ENCODE results near the gene MATN1.

MATN1 gene

DNA sequence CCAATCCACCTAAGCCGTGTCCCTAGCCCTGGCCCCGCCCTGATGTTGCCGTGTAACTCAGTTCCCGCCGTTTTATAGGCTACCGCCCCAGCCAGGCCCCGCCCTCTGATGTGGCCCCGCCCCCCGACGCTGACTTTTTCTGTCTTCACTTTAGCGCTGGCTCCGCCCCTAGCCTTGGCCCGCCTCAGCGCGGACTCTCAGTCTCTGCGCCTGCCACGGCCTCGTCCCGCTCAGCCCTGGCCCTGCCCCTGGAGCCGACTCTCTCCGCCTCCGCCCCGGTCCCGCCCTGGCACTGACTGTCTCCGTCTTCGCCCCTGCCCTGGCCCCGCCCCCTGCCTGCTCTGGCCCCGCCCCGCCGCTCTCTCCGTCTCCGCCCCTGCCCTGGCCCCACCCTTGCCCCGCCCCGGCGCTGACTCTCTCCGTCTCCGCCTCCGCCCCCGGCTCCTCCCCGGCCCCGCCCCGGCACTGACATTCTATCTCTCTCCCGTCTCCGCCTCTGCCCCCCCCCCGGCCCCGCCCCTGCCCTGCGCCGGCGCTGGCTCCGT, 5.2 kb downstream of the MATN1 start:
- peak; percentile 99 for DNase-seq (ENCODE audit: low read depth)

DNA sequence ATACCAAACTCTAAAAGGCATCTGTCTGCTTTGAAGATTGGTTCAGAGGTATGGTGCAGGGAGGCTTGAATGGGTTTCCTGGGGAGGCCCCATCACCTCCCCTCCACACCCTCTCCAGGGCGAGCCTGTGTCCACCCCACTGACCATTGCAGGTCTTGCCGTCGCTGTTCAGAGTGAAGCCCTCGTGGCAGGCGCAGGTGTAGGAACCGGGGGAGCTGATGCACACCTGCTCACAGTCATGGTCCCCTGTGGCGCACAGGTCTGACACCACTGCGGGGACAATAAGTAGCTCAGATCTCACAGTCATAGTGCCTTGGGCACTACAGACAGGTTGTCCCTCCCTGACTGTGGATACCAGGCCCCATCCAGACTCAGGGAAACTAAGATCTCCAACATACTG, 6.7 kb downstream of the MATN1 start:
- DNase-seq (ENCODE audit: low read depth), result no peak

DNA sequence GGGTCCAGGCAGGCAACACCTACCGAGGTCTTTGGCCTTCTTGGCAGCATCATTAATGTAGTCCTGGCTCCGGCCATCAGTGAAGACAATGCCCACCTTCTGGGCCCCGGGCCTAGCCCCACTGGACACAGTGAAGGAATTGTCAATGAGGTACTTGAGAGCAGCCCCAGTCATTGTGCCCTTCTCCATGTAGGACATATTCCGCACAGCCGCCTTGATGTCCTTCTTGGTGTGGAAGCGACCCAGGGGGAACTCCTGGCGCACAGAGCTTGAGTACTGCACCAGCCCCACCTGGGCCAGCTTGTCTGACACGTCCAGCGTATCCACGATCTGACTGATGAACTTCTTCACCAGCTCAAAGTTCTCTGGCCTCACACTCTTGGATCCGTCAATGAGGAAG, 7.5 kb downstream of the MATN1 start:
- no peak for DNase-seq (ENCODE audit: low read depth)

DNA sequence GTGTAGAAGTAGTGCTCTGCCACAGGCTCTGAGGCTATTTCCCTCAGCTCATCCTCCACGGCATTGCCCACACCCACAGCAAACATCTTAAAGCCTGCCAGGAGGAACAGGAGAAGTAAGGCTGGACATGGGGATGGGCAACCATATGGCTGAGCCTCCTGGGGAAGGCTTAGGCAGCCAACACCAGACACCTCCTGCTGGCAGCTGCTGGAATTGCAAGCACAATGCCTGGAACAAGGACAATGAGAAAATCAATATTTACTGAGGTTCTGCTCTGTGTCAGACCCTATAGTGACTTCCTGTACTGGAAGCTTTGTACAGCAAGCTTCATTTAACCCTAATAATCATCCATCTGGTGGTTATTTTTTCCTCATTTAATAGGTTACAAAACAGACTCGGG, 8.2 kb downstream of the MATN1 start:
- no peak for DNase-seq (ENCODE audit: low read depth)

DNA sequence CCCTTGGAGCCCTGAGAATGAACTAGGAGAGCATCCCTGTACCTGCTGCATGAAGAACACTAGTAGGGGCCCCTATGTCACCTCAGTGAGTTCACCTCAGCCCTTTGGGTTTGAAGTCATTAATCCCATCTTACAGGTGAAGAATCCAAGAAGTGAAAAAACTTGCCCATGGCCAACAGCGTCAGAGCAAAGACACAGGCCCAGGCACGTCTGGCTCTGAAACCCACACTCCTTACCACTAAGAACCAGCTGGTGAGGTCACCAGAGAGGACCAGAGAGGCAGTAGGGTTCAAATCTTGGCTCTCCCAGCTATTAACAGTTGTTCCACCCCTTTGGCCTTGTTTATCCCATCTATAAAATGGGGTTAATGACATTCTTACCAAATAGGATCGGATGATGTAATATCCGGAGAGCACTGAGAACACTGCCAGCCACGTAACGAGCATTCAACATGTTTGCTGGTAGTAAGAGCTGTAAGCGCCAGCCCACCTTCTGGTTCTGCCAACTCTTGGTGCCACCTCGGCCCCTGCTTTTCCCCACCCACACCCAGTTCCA, 8.8 kb downstream of the MATN1 start:
- DNase-seq (ENCODE audit: low read depth), result no peak

DNA sequence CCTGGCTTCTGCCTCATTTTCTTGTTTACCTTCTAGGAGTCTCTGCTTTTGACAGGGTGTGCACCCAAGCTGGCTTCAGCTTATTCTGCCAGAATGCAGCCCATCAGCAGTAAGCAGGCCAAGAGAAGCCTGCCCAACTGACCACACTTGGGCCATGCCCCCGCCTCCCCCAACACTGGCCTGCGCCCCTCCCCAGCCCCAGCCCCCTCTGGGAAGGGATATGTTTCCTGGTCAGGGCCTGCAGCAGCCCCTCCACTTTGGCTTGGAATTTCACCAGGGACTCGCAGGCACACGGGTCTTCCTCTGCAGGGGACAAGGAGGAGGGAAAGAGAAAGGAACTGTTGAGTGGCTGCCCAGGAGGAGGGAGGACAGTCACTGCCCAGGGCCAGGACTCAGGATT, 9.4 kb downstream of the MATN1 start:
- DNase-seq (ENCODE audit: low read depth), result no peak

DNA sequence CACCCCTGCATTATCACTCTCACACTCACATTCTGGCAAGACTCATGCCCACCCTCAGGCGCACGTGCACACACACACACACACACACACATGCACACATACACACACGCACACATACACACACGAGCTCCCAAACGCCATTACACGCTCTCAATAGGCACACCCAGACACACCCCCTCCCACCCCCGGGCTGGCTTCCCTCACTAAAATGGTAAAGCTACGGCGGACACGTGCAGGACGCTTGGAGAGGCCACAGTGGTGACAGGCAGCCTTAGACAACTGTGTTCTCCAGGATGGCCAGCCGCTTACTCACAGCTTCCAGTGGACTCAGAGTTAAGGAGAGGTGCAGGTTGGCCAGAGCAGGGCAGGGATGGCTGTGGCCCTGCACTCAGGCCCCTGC, 10.1 kb downstream of the MATN1 start:
- no peak for DNase-seq (ENCODE audit: low read depth)

DNA sequence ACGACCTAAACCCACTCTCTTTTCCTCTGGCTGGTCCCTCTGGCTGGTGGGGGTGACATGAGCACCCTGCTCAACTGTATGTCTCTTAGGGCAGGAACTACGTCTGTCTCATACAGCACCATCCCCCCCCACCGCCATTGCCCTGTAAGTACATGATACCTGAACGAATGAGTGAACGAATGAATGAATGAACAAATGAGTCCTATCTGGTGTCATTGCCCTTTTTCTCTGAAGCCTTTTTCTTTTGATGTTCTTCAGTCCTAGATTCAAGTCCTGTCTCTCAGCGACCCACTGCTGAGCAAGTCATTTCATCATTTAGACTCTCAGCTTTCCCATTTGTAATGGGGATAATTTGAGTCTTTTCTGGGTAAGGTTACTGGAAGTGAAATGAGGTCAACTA, 10.8 kb downstream of the MATN1 start:
- DNase-seq (ENCODE audit: low read depth), result no peak

DNA sequence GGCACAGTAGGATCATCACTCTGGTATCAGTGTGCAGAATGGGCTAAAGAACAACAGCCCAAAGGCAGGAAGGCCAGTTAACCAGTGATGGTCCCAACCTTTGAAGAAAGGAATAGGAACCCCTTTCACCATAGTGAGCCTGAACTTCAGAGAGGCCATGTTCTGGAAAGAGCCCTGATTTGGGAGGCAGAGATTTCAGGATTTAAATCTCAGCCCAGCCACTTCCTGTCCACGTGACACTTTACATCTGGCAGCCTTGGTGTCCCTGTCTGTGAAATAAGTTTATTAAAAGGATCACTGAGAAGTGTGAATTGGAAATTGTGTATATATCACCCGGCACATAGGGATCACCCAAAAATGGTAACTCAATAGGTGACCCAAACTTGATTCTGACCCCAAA, 13.0 kb downstream of the MATN1 start:
- no peak for DNase-seq (ENCODE audit: low read depth)

DNA sequence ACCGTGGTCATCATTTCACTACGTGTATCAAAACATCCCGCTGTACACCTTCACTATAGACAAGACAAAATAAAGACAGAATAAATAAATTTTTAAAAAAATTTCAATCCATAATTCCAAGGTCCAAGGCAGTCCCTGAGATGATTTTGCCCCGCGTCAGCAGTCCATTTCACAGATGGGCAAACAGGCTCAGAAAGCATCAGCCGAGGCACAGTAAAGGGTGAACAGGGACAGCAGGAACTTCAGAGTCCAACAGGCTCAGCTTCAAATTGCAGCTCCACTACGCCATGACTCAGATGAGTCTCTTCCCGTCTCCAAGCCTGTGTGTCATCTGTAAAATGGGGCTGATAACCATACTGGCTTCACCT, 15.0 kb downstream of the MATN1 start:
- DNase-seq (ENCODE audit: low read depth), result no peak

DNA sequence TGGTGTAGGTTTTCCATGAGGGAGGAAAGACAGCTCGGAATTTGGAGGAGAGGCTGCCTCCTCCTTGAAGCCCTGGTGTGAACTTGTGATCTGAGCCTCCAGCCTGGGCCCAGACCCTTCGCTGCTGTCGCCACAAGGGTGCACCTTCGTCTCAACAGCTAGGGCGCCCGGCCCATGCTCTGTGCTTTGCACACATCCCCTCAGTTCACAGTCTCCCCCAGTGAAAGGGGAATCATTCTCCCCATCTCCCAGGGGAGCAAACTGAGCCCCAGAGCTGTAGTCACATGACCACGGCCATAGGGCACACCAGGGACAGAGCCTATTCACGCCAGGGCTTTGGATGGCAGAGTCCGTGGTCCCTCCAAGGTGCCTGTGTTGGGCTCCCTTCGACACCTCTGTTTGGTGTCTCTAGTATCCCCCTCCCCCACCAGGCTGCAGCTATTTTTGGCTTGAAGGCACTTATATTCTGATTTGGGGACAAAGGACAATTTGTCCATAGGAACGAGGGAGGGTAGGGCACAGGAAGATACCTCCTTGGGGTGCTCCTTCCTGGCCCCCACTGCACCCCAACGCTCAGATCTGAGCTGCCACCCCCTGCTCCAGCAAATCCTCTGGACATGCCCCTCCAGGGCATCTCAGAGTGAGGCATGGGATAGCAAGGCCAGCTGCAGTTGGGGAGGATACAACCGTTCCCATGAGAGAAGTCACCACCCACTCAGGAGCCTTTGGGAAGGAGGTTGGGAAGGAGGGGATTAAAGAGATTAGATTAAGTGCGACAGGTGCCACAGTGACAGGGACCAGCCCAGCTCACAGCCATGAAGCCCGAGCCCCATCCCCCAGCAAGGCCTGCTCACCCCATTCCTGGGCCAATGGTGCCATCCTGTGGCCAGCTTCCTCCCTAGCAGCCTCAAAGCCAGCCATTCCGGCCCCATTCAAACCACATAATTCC, 15.7 kb downstream of the MATN1 start:
- DNase-seq (ENCODE audit: low read depth), result peak; percentile 40

DNA sequence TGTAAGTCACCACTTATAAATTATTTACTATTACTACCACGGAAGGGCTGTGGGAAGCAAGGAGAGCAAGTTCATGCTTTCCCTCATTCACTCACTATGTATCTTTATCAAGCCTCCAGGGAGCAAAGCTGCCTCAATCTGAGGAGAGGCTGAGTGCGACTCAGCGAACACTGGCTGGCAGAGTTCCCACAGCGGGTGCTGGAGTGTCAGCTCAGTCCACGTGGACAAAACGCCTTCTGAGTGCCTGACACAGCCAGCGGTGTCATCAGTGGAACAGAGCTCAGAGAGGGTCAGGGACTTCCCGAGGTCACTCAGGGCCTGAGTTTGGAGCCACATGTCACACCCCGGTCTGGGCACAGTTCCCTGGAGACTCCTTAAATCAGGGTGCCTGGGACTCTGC, 16.9 kb downstream of the MATN1 start:
- DNase-seq (ENCODE audit: low read depth), result no peak

DNA sequence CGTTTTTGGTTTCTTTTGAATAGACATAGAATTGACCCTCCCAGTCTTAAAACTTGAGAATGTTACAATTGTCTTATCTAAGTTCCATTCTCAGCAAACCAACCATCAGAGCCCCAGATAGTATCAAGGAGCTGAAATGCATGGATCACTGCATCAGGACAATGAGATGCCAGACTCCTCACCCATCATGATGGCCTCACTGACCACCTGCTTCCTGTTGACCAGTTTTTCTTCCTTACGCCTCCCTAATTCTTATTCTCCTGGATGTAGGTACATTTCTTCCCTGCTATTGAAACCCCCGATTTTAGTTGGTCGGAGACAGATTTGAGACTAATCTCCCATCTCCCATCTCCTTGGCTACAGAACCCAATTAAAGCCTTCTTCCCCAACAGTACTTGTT, 17.7 kb downstream of the MATN1 start:
- no peak for DNase-seq (ENCODE audit: low read depth)

DNA sequence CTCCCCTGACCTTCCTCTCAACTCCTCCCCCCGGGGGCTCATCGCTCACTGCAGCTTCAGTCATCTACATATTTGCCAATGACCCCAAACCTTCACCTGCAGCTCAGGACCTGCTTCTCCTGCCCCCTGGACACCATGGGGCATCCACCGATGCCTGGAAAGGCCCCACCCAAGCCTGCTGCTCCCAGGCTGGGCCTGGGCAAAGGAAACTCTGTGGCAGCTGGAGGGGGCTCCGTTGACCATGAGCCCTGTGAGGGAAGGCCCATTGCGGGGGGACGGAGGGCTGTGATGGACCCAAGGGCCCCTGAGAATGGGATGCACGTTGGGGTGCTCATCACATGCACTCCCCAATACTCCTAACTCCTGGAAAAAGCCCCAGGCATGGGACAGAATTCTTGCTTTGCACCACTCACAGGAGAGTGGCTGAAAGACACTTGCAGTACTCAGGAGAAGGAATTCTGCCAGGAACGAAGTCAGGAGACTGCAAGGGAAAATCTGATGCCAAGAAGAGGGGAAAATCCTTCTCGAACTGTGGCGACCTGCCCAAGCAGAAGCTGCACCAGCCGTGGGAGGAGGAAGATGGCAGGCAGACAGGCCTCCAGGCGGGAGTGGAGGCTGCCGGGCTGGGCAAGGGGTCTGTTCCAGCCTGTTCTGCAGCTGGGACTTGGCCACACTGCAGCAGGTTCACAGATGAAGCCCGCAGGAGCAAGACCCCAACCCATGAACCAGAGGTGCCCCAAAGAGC, 18.4 kb downstream of the MATN1 start:
- no peak for DNase-seq (ENCODE audit: low read depth)

DNA sequence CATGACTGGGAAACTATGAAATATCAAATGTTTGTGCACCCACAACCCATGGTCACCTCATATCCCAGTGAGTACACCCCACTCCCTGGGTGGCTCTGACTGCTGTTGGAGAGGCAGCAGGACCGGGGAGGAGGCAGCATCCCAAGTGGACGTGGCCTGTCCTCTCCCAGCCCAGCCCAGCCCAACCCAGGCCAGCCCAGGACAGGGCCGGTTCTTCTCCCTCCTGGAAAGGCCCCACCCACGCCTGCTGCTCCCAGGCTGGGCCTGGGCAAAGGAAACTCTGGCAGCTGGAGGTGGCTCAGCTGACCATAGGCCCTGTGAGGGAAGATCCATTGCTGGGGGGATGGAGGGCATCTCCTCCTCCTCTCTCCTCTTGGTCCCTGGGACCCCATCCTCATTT, 19.1 kb downstream of the MATN1 start:
- no peak for DNase-seq (ENCODE audit: low read depth)

DNA sequence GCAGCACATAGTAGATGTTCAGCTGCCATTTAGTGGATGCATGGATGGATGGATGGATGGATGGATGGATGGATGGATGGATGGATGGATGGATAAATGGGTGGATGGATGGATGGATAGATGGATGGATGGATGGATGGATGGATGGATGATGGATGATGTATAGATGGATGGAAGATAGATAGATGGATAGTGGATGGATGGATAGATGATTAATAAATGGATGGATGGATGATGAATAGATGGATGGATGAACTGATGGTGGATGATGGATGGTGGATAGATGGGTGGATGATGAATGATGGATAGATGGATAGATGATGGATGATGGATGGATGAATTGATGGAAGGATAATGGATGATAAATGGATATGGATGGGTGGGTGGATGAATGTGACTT, 20.6 kb downstream of the MATN1 start:
- DNase-seq (ENCODE audit: low read depth), result no peak

DNA sequence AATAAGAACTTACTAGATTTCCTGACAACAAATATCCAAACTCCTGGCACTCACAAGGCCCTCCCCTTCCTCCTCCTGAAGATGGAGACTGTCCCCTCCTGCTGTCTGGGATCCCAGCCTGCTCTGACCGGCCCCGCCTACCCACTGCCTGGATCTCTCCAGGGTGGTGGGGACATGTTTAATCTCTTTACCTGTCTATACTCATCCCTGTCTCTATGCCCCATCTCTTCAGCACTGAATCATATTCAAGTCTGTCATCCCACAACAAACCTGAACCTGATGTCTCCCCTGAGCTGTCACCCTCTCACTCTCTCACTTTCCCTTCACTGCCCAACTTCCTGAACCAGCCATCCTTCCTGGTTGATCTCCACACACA, 22.1 kb downstream of the MATN1 start:
- DNase-seq (ENCODE audit: low read depth), result no peak

DNA sequence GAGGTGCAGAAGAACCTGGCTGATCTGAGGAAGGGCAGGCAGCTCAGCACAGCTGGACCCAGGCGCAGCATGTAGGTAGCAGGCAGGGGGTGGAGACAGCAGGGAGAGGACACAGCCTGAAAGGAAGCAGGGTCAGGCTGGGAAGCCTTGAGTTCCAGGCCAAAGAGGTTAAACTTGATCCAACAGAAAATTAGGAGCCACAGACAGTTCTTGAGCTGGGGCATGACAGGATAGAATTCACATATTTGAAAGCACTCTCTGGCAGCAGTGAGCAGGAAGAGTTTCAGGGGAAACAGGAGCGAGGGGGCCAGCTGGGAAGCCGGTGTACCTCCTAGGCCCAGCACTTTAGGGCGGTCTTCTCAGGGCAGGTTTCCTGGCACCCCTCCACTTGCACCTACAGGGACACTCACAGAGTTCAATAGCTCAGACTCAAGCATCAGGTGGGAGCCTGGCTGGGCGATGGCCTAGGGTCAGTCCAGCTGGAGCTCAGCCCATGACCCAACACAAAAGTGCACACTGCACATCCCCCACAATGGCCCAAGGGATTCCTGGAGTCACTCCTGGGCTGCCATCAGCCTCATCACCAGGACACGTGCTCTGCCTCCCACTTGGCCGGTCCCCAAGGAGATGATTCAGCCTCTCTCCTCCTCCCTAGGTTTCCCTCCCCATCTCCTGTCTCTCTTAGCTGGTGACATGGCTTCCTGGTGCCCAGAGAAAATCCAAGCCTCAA, 22.7 kb downstream of the MATN1 start:
- DNase-seq (ENCODE audit: low read depth), result no peak

DNA sequence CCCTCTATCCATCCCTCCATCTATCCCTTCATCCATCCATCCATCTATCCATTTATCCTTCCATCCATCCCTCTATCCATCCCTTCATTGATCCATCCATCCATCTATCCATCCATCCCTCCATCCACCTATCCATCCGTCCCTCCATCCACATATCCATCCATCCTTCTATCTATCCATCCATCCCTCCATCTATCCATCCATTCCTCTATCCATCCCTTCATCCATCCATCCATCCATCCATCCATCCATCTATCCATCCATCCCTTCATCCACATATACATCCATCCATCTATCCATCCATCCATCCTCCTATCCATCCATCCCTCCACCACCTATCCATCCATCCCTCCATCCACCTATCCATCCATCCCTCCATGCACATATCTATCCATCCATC, 23.6 kb downstream of the MATN1 start:
- DNase-seq (ENCODE audit: low read depth), result no peak

DNA sequence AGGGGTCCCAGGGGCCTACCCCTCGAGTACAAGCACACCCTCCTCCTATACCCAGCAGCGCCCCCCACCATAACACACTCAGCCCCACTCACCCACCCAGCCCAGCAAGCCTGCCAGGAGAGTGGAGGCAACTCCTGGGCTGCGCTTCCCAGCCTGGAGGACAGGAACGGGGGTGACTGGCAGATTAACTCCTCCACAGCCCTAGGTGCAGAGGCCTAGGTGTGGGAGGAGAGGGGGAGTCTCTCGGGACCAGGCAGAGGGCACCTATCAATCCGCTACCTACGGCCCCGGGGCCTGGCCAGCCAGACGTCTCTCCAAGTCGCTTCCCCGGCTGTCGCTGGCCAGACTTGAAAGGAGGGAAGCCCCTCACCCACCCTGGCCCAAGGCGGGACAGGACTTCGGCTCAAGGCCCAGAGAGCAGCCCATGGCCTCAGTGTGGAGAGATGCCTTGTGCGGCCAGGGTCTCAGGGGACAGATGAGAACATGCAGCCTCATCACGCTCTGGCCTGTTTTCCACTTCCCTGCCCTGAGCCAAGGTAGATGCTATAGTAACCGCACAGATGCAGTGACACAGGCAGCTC, 24.9 kb downstream of the MATN1 start:
- DNase-seq (ENCODE audit: low read depth), result no peak

DNA sequence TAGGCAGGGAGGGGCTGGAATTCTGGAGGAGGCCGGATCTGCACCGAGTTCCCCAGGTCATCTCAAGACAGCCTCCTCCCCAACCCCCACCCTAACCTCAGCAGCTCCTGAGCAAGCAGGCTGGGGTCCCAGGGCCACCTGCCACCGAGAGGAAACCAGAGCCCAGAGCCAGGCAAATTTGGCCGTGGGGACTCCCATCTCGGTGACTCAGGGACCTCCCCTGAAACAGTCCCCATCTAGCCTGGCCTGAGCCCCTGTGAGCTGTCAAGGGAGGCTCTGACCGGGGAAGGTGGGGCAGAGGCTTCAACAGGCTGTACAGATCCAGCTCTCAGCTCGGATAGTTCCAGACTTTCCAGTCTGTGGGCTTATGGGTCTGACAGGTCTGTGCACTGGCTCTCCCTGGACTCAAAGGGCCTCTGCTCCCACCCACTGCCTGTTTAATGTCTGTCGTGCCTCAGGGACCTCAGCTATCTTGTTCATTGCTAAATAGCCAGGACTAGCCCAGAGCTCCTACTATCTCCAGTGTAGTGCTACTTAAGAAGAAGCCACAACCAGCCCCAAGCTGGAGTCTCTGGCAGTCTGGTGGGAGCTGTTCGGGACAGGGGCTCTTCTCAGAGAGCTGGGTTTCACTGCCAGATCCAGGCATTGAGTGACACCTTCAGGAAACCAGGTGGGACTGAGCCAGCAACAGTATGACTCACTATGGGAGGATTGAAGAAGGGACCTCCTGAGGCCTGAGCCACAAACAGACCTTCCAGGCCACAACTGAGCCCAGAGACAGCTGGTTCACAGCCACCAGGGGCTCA, 25.6 kb downstream of the MATN1 start:
- DNase-seq (ENCODE audit: low read depth), result no peak

Data from stimulated activated CD8-positive, alpha-beta memory T cell treated with anti-CD3 and anti-CD28 coated beads, Interleukin-7, amount 100 ng/mL, for 24 hours (primary cell).